IMR-90 (cell line): ENCODE data around the gene ADCY5.

Experiments used
- BHLHE40 ChIP-seq: fragments of 150-350 bp; IDR thresholded peaks from 2 replicates; pipeline ENCODE4 v1.6.1; 2016; ENCODE audit warnings: mild to moderate bottlenecking, low read depth, low read length
- POLR2A ChIP-seq: IDR thresholded peaks from 2 replicates; pipeline ENCODE4 v1.6.1; 2012; ENCODE audit warnings: mild to moderate bottlenecking, low read depth, low read length
- RCOR1 ChIP-seq: IDR thresholded peaks from 2 replicates; pipeline ENCODE4 v1.6.1; 2012; ENCODE audit warnings: mild to moderate bottlenecking, low read length, improper control_type of control experiment; ENCODE audit not compliant: insufficient replicate concordance
- SMC3 ChIP-seq: fragments of 150-350 bp; IDR thresholded peaks from 2 replicates; pipeline ENCODE4 v1.6.1; 2016; ENCODE audit warnings: low read depth, mild to moderate bottlenecking, antibody characterized with exemption, low read length, moderate library complexity
- TF ChIP-seq, protein P1 (sequence below): conservative IDR thresholded peaks from 2 replicates; pipeline ENCODE4 v1.5.1; 2012; ENCODE audit warnings: mild to moderate bottlenecking, low read depth, low read length, improper control_type of control experiment
- TF ChIP-seq, protein P2 (sequence below): fragments of 150-350 bp; IDR thresholded peaks from 2 replicates; pipeline ENCODE4 v1.6.1; 2017; ENCODE audit warnings: mild to moderate bottlenecking, antibody characterized with exemption, low read length, low read depth

DNA sequence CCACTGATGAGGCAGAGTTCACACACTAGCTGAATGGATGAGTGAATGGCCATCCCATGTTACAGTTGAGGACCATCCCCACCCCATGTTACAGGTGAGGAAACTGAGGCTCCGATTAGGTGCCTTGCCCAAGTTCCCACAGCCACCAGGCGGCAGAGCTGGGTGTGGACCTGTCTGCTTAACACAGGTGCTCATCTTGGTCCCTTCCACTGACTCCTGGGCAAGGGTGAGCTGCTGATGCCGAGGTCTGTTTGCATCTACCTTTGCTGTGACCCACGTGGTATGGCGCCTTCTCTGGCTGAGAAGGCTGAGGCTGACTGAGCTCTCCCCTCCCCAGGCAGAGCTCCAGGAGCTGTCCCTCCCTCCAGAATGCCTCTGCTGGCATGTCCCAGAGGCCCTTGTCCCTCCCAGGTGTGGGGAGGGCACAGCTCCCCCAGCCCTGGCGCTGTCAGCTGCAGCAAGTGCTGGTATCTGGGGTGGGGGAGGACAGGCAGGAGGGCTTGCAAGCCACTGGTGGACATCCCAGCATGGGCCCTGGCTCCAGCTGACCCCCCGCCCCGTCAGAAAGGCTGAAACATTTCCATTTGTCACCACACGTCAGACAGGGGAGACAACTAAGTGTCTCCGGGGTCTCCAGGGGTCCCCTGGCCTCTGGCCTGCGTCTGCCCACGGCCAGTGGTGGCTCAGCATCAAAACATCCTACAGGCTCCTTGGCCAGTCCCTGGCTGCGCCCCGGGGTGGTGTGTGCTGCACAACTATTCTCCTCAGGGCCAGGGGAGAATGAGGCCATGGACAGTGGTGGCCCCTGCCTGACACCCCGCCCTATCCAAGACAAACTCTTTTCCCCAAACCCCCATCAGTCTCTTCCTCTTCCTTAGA, 105.4 kb downstream of the ADCY5 start:
- TF ChIP-seq, protein P1, sequence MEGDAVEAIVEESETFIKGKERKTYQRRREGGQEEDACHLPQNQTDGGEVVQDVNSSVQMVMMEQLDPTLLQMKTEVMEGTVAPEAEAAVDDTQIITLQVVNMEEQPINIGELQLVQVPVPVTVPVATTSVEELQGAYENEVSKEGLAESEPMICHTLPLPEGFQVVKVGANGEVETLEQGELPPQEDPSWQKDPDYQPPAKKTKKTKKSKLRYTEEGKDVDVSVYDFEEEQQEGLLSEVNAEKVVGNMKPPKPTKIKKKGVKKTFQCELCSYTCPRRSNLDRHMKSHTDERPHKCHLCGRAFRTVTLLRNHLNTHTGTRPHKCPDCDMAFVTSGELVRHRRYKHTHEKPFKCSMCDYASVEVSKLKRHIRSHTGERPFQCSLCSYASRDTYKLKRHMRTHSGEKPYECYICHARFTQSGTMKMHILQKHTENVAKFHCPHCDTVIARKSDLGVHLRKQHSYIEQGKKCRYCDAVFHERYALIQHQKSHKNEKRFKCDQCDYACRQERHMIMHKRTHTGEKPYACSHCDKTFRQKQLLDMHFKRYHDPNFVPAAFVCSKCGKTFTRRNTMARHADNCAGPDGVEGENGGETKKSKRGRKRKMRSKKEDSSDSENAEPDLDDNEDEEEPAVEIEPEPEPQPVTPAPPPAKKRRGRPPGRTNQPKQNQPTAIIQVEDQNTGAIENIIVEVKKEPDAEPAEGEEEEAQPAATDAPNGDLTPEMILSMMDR = no peak
- TF ChIP-seq RCOR1 = no peak
- TF ChIP-seq POLR2A = no peak
- TF ChIP-seq, protein P2, sequence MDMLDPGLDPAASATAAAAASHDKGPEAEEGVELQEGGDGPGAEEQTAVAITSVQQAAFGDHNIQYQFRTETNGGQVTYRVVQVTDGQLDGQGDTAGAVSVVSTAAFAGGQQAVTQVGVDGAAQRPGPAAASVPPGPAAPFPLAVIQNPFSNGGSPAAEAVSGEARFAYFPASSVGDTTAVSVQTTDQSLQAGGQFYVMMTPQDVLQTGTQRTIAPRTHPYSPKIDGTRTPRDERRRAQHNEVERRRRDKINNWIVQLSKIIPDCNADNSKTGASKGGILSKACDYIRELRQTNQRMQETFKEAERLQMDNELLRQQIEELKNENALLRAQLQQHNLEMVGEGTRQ = no peak
- TF ChIP-seq SMC3 = no peak
- no peak for TF ChIP-seq BHLHE40
